Tibial nerve (tissue), 3 donors: ENCODE measurements around the gene TENM4.

Experiments
- CTCF ChIP-seq, 5 experiments: fragments of 200-600 bp in 3 of 5; fragments of 450-650 bp in 2 of 5; sonication (generic) in 3 of 5; IDR thresholded peaks; one replicate each; pipeline ENCODE4 v1.5.1; 2016 to 2019; ENCODE audit warnings: antibody characterized with exemption in 5 of 5, mild to moderate bottlenecking in 3 of 5, moderate library complexity in 2 of 5
- POLR2A ChIP-seq, 2 donors: fragments of 450-650 bp; IDR thresholded peaks; one replicate each; pipeline ENCODE4 v1.6.1; 2017; ENCODE audit warnings: antibody characterized with exemption in 2 of 2, mild to moderate bottlenecking in 2 of 2, moderate library complexity in 2 of 2

- no peak for TF ChIP-seq CTCF (IDR thresholded peaks at IDR 0.05)
- no peak for TF ChIP-seq POLR2A (IDR thresholded peaks at IDR 0.05)
Observed at GRCh38 chr11:79044201-79044600, 396.6 kb downstream of the TENM4 start.
